Choroid plexus epithelial cell (primary cell): ENCODE data around the gene MYO1C.

Experiments used
- DNase-seq: peaks from one replicate; pipeline ENCODE4 v3.0.0-alpha.2; 2010; ENCODE audit warnings: low read depth
- H3K4me3 ChIP-seq: 2 replicates; pipeline ENCODE4 v1.5.1; 2011; ENCODE audit warnings: low read depth, mild to moderate bottlenecking, control low read depth, low read length, moderate library complexity
- CTCF ChIP-seq: conservative IDR thresholded peaks from 2 replicates; pipeline ENCODE4 v1.5.1; 2011; ENCODE audit warnings: low read depth, mild to moderate bottlenecking, control low read depth, inconsistent platforms, low read length, moderate library complexity

Gene MYO1C, protein sequence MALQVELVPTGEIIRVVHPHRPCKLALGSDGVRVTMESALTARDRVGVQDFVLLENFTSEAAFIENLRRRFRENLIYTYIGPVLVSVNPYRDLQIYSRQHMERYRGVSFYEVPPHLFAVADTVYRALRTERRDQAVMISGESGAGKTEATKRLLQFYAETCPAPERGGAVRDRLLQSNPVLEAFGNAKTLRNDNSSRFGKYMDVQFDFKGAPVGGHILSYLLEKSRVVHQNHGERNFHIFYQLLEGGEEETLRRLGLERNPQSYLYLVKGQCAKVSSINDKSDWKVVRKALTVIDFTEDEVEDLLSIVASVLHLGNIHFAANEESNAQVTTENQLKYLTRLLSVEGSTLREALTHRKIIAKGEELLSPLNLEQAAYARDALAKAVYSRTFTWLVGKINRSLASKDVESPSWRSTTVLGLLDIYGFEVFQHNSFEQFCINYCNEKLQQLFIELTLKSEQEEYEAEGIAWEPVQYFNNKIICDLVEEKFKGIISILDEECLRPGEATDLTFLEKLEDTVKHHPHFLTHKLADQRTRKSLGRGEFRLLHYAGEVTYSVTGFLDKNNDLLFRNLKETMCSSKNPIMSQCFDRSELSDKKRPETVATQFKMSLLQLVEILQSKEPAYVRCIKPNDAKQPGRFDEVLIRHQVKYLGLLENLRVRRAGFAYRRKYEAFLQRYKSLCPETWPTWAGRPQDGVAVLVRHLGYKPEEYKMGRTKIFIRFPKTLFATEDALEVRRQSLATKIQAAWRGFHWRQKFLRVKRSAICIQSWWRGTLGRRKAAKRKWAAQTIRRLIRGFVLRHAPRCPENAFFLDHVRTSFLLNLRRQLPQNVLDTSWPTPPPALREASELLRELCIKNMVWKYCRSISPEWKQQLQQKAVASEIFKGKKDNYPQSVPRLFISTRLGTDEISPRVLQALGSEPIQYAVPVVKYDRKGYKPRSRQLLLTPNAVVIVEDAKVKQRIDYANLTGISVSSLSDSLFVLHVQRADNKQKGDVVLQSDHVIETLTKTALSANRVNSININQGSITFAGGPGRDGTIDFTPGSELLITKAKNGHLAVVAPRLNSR

GRCh38 chr17:1492249-1493206, at the start of gene MYO1C:
TSS of gene MYO1C (minus strand) at chr17:1492686. CDS start at chr17:1492487, 199 bp downstream.
- DNase-seq, result no peak
- peak within 1 kb of the TSS; percentile 72 for H3K4me3 ChIP-seq
- no peak for TF ChIP-seq CTCF

GRCh38 chr17:1541367-1541904, 49.0 kb upstream of the MYO1C start:
- no peak for TF ChIP-seq CTCF
- no peak for DNase-seq
- H3K4me3 ChIP-seq, result no peak overlapping the region

- no peak for TF ChIP-seq CTCF
- H3K4me3 ChIP-seq, result no peak overlapping the region
- no peak for DNase-seq
These were observed 47.3 kb upstream of the MYO1C start for GRCh38 chr17:1539811-1540210.

GRCh38 chr17:1535737-1536136, 43.3 kb upstream of the MYO1C start:
- no peak for DNase-seq
- no peak overlapping the region for H3K4me3 ChIP-seq
- no peak for TF ChIP-seq CTCF

GRCh38 chr17:1533661-1534325, 41.3 kb upstream of the MYO1C start:
- no peak for DNase-seq
- no peak overlapping the region for H3K4me3 ChIP-seq
- no peak for TF ChIP-seq CTCF
